GM21786 (cell line): ENCODE measurements around the gene LRCOL1.

Experiments
- ATAC-seq: cut with Tn5 transposase; IDR thresholded peaks from one replicate; pipeline ENCODE4 v1.9.1; 2021; ENCODE audit not compliant: unreplicated experiment

Gene LRCOL1

GRCh38 chr12:132610051-132610759 lies at the start of gene LRCOL1:
Gene LRCOL1, minus strand, starts transcription at chr12:132610582. Its CDS starts 4,331 bp downstream, at chr12:132606251.
- no peak for ATAC-seq

DNA sequence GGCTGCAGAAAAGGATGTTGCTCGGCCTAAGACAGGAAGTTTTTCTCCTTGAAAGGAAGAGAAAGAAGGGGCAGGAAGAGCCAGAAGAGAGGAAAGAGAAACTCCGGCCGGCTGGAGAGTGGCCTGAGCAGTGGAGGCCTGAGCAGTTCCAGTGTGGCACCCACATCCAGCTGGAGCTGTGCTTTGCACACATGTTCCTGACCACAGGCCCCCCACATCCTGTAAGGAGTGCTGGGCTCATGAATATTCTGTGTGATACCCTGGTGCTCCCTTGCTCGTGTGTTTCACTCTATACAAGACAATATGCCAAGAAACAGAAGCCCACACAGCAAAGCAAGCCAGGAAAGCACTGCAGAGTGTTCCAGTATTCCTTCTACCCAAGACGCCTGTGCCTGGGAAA lies 49.7 kb upstream of the LRCOL1 start:
- ATAC-seq: no peak

GRCh38 chr12:132659146-132659545 lies 48.8 kb upstream of the LRCOL1 start:
- ATAC-seq: no peak

GRCh38 chr12:132658149-132658894 lies 47.9 kb upstream of the LRCOL1 start:
- no peak for ATAC-seq

DNA sequence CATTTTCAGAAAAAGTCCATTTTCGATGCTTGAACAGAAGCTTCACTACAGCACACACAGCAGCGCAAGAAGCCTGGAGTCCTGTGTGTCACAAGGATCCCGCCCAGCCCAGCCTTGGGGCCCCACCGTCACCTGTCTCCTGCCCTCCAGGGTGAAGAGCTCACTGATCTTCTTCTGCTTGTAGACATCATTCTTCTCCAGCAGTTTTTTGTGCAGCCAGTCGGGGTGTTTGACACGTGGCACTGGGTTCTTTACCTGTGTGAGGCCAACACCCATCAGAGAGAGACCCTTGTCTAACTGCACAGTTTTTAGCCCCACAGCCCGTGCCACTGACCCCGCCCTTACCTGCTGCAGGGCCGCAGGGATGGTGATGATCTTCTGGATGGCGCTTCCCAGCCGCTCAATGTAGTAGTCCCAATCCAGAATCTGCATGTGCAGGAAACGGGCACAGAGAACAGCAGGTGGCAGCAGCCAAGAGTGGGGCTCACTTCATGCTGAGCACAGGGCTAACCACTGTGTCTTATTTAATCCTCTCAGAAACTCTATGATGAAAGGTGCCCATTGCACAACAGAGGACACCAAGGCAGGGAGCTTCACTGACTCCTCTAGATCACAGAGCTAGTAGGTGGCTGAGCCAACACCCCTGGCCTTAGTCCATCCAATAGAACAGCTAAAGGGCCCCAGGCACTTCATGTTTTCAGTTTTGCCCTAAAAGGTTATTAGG lies 46.8 kb upstream of the LRCOL1 start:
- no peak for ATAC-seq

- no peak for ATAC-seq
Observed at GRCh38 chr12:132653567-132654290, 43.3 kb upstream of the LRCOL1 start.

DNA sequence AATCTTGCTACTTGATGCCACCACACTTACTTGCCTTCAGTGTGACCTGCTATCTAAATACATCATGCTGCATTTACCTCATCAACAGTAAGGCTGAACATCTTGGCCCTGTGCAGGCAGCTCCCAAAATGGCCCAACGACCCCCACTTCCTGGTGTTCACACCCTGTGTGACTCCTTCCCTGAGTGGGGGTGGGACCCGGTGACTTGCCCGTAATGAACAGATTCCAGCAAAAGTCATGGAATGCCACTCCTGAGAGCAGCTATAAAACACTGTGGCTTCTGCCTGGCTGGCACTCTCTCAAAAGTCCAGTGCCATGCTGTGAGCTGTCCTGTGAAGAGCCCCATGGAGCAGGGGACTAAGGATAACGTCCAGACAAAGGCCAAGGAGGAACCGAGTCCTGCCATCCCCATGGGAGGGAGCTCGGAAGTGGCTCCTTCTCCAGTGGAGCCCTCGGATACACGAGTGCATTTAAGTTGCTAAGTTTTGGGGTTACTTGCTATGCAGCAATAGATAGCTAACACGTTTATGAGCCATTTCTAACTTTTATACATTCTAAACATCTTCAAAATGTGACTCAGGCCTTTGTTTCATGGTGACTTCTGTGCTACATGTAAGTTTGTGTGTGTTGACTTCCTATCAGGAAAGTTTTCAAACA lies 41.2 kb upstream of the LRCOL1 start:
- no peak for ATAC-seq

- ATAC-seq: no peak
Observed at GRCh38 chr12:132649226-132649945, 39.0 kb upstream of the LRCOL1 start.

- no peak for ATAC-seq
Observed at GRCh38 chr12:132648616-132649225, 38.3 kb upstream of the LRCOL1 start.

- no peak for ATAC-seq
Observed at GRCh38 chr12:132647858-132648257, 37.5 kb upstream of the LRCOL1 start.

- ATAC-seq: no peak
Observed at GRCh38 chr12:132646850-132647249, 36.5 kb upstream of the LRCOL1 start.

- ATAC-seq: no peak
Observed at GRCh38 chr12:132642846-132643835, 32.8 kb upstream of the LRCOL1 start.

DNA sequence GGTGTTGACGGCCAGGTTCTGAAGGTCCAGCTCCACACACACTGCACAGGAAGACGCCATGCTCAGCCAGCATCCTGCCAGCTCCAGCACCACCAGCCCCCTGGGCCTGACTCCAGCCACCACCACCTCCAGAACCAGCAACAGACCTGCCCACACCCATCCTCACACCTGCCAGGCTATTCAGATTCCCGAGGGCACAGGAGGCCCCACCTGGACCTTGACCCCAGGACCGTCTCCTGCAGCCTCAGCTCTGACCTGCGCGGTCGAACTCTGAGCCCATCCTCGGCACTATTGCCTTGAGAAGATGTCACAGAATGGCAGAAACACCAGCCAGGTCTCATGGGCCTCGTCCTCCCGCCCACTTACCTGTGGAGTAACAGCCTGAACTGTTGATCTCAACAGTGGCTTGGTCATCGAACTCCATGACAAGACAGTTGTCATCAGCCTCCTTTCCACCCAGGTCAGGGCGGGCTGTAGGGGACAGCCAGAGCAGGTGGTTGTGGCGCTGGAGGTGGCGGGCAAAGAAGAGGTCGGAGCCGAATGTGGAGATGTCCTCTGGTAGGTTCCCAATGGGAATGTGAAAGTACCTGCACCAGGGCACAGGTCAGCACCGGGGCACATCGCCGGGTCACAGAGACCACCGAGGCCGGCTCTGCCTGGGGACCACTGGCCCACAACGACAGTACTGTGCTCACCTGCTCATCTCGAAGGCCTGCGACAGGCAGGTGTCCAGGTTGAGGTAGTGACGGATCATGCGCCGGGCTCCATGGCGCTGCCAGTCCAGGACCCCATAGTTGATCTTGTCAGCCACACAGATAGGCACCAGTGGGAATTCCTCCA lies 31.6 kb upstream of the LRCOL1 start:
- no peak for ATAC-seq

DNA sequence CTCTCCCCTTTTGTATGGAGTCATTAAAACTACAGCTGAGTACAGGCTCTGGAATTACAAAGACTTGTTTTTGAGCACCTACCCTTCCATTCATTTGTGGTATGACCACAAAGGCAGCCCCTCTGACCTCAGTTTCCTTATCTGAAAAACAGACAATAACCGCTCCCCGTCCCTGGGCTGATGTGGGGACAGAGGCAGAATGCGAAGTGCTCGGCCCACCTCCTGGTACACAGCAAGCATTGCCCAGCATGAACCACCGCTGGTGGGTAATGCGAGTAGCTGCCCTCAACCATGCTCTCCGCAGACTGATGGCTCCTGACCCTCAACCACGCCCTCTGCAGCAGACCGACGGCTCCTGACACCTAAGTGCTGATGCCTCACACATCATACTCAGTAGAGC lies 30.6 kb upstream of the LRCOL1 start:
- no peak for ATAC-seq

GRCh38 chr12:132639956-132640520 lies 29.7 kb upstream of the LRCOL1 start:
- no peak for ATAC-seq

- no peak for ATAC-seq
Observed at GRCh38 chr12:132638541-132639408, 28.4 kb upstream of the LRCOL1 start.
